NCI-H2227 treated with DMSO at 0.1 percent for 48 hours (cell line): ENCODE results near the gene CDV3.

Experiments used
- DNase-seq: peaks from one replicate; lab custom pipeline; 2025; lab: John Stamatoyannopoulos, UW

Gene CDV3

GRCh38 chr3:133606342-133606741 is 32.9 kb downstream of the CDV3 start:
- DNase-seq, result no peak

DNA sequence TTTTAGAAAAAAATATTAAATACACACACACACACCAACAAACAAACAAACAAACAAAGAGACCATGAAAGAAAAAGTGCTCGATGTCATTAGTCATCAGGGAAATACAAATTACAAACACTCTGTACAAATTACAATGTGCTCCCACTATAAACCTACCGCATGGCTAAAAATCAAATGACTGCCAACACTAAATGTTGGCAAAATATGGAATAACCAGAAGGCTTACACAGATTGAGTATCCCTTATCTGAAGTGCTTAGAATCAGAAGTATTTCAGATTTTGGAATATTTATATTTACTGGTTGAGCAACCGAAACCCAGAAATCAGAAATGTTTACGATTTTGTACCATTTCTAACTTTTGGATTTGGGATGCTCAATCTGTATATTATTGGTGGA is 33.4 kb downstream of the CDV3 start:
- no peak for DNase-seq

- DNase-seq, result no peak
Measured at GRCh38 chr3:133607816-133608215, 34.3 kb downstream of the CDV3 start.

GRCh38 chr3:133608388-133608787 is 34.9 kb downstream of the CDV3 start:
- DNase-seq, result no peak

GRCh38 chr3:133610031-133610430 is 36.5 kb downstream of the CDV3 start:
- DNase-seq, result no peak

DNA sequence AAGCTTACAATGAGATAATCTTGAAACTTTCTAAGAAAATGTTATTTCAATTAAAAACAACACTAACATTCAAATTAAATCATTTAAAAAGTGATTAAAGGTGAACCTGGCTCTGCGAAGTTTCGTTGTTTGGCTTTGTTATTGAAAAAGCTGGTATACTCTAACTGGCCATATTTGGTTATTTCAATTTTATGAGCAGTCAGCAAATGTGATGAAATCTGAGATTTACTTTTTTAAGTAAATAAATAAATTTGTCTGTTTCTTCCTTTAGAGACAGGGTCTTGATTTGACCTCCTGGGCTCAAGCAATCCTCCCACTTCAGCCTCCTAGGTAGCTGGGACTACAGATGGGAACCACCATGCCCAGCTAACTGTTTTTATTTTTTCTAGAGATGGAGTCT is 38.0 kb downstream of the CDV3 start:
- DNase-seq, result no peak

DNA sequence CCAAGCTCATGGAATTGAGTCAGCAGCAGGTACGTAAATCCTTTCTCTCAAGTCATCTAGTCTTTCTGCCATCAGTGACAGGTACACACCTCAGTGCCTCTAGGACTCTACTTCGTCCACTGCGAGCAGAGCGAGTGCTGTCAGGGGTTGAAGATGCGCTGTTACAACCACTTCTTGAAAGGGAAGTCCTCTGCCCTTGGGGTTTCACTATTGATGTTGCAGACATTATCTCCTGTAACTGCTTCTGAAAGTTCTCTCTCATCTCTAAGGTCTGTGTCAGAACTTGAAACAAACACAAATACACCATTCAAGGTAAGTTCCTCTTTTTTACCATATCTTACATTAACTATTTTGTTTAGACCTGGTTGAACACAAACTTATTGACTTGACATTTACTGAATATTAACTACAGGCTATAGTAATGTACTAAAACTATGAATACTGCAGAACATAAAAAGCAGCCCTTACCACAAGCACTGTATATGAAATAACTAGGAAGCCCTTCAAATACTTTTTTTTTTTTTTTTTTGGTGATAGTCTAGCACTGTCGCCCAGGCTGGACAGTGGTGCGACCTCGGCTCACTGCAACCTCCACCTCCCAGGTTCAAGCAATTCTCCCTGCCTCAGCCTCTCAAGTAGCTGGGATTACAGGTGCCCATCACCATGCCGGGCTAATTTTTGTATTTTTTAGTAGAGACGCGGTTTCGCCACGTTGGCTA is 46.7 kb downstream of the CDV3 start:
- no peak for DNase-seq

DNA sequence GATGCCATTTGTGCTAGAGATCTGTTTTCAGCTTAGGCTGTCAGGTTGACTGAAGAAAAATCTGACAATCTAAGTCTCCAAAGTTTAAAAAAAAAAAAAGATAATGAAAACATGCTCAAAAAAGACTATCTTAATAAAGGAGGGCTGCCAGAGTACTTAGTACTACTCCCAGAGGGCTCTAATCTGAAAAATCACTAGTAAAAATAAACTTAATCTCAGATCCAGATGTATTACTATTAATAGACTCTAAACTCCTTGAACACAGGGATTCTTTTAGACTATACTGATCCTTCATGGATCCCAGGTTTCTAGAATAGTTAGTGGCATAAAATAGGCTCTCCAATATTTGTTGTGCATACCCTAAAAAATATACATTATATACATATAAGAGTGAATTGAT is 54.3 kb downstream of the CDV3 start:
- DNase-seq, result no peak

- DNase-seq, result no peak
Measured at GRCh38 chr3:133629146-133629545, 55.7 kb downstream of the CDV3 start.

GRCh38 chr3:133633439-133633838 is 60.0 kb downstream of the CDV3 start:
- DNase-seq, result no peak
